ENCODE measurements around the gene RBMXL2. TPM values are rescaled to one million over a fixed set of nuclear protein-coding genes. Genes with fewer than 3 reads are reported as not detected.

RBMXL2 gene
- polyA plus RNA-seq, 1 donor (not counting 4 experiments of a cell fraction or from before 2014, with no cell fraction given): not detected

DNA sequence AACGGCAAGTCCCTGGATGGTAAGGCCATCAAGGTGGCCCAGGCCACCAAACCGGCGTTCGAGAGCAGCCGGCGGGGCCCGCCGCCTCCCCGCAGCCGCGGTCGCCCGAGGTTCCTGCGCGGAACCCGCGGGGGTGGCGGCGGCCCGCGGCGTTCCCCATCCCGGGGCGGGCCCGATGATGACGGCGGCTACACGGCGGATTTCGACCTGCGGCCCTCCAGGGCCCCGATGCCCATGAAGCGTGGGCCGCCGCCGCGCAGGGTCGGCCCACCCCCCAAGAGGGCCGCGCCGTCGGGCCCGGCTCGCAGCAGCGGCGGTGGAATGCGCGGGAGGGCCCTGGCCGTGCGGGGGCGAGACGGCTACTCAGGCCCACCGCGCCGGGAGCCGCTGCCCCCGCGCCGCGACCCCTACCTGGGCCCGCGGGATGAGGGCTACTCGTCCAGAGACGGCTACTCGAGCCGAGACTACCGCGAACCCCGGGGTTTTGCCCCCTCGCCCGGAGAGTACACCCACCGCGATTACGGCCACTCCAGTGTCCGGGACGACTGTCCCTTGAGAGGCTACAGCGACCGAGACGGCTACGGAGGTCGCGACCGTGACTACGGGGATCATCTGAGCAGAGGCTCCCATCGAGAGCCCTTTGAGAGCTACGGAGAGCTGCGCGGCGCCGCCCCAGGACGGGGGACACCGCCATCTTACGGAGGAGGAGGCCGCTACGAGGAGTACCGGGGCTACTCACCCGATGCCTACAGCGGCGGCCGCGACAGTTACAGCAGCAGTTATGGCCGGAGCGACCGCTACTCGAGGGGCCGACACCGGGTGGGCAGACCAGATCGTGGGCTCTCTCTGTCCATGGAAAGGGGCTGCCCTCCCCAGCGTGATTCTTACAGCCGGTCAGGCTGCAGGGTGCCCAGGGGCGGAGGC lies 792 bp downstream of the RBMXL2 start:
- H3K9me3 ChIP-seq (ENCODE audit: control insufficient read depth, low read depth, low read length): no peaks in the 10 kb centered on the region
- FAIRE-seq (no peak), DNase-seq (ENCODE audit: low read depth, low spot score) (no peak)
- no peak overlapping the region for H2AFZ ChIP-seq (ENCODE audit: control insufficient read depth, low read length)
- H3K4me1 ChIP-seq (ENCODE audit: control insufficient read depth, extremely low read depth, insufficient read depth, low read length): no peaks in the 10 kb centered on the region
- no peaks in the 10 kb centered on the region for H3K36me3 ChIP-seq (ENCODE audit: control insufficient read depth in 2 of 2, extremely low read depth in 1 of 2, insufficient read depth in 2 of 2, low read length in 2 of 2)
- peaks cover 4% of the 10 kb centered on the region for H3K27me3 ChIP-seq (ENCODE audit: control insufficient read depth, extremely low read depth, insufficient read depth, low read length)
- no peak for TF ChIP-seq EZH2 (IDR thresholded peaks at IDR 0.05; ENCODE audit: low read length)
- TF ChIP-seq, protein P1, sequence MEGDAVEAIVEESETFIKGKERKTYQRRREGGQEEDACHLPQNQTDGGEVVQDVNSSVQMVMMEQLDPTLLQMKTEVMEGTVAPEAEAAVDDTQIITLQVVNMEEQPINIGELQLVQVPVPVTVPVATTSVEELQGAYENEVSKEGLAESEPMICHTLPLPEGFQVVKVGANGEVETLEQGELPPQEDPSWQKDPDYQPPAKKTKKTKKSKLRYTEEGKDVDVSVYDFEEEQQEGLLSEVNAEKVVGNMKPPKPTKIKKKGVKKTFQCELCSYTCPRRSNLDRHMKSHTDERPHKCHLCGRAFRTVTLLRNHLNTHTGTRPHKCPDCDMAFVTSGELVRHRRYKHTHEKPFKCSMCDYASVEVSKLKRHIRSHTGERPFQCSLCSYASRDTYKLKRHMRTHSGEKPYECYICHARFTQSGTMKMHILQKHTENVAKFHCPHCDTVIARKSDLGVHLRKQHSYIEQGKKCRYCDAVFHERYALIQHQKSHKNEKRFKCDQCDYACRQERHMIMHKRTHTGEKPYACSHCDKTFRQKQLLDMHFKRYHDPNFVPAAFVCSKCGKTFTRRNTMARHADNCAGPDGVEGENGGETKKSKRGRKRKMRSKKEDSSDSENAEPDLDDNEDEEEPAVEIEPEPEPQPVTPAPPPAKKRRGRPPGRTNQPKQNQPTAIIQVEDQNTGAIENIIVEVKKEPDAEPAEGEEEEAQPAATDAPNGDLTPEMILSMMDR (optimal IDR thresholded peaks at IDR 0.05 in 1 of 3, IDR thresholded peaks at IDR 0.05 in 1 of 3, conservative IDR thresholded peaks at IDR 0.05 in 1 of 3; ENCODE audit: extremely low read depth in 1 of 3, insufficient read depth in 2 of 3, low read length in 3 of 3): no peak
- H4K20me1 ChIP-seq (ENCODE audit: control insufficient read depth, extremely low read depth, insufficient read depth, low read length): no peaks in the 10 kb centered on the region
- no peaks in the 10 kb centered on the region for H3K9me1 ChIP-seq (ENCODE audit: control insufficient read depth, extremely low read depth, insufficient read depth, low read length)
- no peak overlapping the region for H3K4me2 ChIP-seq (ENCODE audit: control insufficient read depth, extremely low read depth, insufficient read depth, low read depth, low read length)
- H3K79me2 ChIP-seq (ENCODE audit: control insufficient read depth, insufficient read depth, low read length): no peaks in the 10 kb centered on the region
- no peak overlapping the region for H3K4me3 ChIP-seq (ENCODE audit: control insufficient read depth in 2 of 3, extremely low read depth in 1 of 3, insufficient read depth in 2 of 3, low read depth in 1 of 3, low read length in 3 of 3)
- dilution Hi-C loops (cut with MboI; ENCODE audit: extremely low pct_ligation_motif_present, low sequenced_read_pairs): no loop called here
- H3K27ac ChIP-seq (ENCODE audit: control insufficient read depth, insufficient read depth, low read length): no peak overlapping the region
- no peak overlapping the region for H3K9ac ChIP-seq (ENCODE audit: control insufficient read depth, extremely low read depth, insufficient read depth, low read length)

DNA sequence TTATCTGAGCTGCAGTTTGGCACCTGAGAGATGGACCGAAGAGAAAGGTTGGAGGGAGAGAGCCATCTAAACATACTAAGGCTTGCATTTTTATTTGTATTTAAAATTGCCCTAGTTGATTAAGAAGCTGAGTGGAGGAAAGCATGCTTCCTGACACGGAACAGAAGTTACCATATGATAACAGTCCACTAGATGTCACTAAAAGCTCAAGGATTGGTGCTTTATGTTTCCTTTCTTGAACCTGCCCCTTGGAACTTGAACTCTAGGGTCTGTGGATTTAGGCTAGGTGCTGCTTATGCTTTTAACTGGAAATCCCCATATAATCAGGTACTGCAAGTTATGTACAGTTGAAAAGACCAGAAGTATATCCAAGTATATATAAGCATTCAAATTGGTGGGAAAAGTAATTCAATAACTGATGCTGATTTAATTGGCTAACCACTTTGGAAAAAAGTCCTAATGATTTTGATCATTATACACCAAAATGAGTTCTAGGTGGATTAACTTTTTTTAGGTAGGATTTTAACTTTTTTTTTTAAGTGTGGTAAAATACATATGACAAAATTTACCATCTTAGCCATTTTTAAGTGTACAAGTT lies 9.5 kb downstream of the RBMXL2 start:
- no peak overlapping the region for H3K27ac ChIP-seq (ENCODE audit: control insufficient read depth, insufficient read depth, low read length)
- H3K4me3 ChIP-seq (ENCODE audit: control insufficient read depth in 2 of 3, extremely low read depth in 1 of 3, insufficient read depth in 2 of 3, low read depth in 1 of 3, low read length in 3 of 3): no peak overlapping the region
- H3K9me1 ChIP-seq (ENCODE audit: control insufficient read depth, extremely low read depth, insufficient read depth, low read length): no peaks in the 10 kb centered on the region
- no peaks in the 10 kb centered on the region for H3K27me3 ChIP-seq (ENCODE audit: control insufficient read depth, extremely low read depth, insufficient read depth, low read length)
- no peak overlapping the region for H3K9ac ChIP-seq (ENCODE audit: control insufficient read depth, extremely low read depth, insufficient read depth, low read length)
- no peaks in the 10 kb centered on the region for H3K9me3 ChIP-seq (ENCODE audit: control insufficient read depth, low read depth, low read length)
- peak; percentile 85 for FAIRE-seq
- dilution Hi-C loops (cut with MboI; ENCODE audit: extremely low pct_ligation_motif_present, low sequenced_read_pairs): no loop called here
- no peak overlapping the region for H3K4me2 ChIP-seq (ENCODE audit: control insufficient read depth, extremely low read depth, insufficient read depth, low read depth, low read length)
- no peaks in the 10 kb centered on the region for H3K4me1 ChIP-seq (ENCODE audit: control insufficient read depth, extremely low read depth, insufficient read depth, low read length)
- TF ChIP-seq EZH2 (IDR thresholded peaks at IDR 0.05; ENCODE audit: low read length): no peak
- TF ChIP-seq, protein P1 (optimal IDR thresholded peaks at IDR 0.05 in 1 of 3, IDR thresholded peaks at IDR 0.05 in 1 of 3, conservative IDR thresholded peaks at IDR 0.05 in 1 of 3; ENCODE audit: extremely low read depth in 1 of 3, insufficient read depth in 2 of 3, low read length in 3 of 3): peak in 2 of 3 experiments; percentile 64 to 71
- H3K36me3 ChIP-seq (ENCODE audit: control insufficient read depth in 2 of 2, extremely low read depth in 1 of 2, insufficient read depth in 2 of 2, low read length in 2 of 2): no peaks in the 10 kb centered on the region
- no peaks in the 10 kb centered on the region for H3K79me2 ChIP-seq (ENCODE audit: control insufficient read depth, insufficient read depth, low read length)
- no peak overlapping the region for H2AFZ ChIP-seq (ENCODE audit: control insufficient read depth, low read length)
- peak; percentile 7 for DNase-seq (ENCODE audit: low read depth, low spot score)
- H4K20me1 ChIP-seq (ENCODE audit: control insufficient read depth, extremely low read depth, insufficient read depth, low read length): no peaks in the 10 kb centered on the region
